RKO (cell line): ENCODE results near the gene CTCF.
"Not testable (repeated sequence)": the region's sequence is repeated elsewhere in the genome, so short reads cannot be mapped to it uniquely, and the experiment has no call there.

Source experiments
- DNase-seq: peaks from one replicate; pipeline ENCODE4 v3.0.0-alpha.2; 2016; ENCODE audit warnings: low spot score

CTCF gene

GRCh38 chr16:67533987-67534386 is 28.3 kb upstream of the CTCF start:
- DNase-seq, result not testable (repeated sequence)

DNA sequence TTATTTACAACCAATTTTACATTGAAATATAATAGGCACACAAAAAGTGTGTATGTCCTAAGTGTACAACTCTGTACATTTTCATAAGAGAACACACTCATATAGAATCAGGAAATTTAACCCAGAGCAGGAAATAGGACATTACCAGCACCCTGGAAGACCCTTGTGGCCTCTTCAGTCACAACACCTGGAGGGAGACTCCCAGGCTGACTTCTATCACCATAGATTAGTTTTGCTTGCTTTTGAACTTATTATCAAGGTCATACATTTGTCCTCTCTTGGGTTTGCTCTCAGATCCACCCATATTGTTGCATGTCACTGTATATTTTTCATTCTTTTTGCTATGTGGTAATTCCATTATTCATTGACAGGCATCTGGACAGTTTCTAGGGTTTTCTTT is 27.9 kb upstream of the CTCF start:
- DNase-seq, result no peak

- DNase-seq, result no peak
Measured at GRCh38 chr16:67535201-67535600, 27.1 kb upstream of the CTCF start.

DNA sequence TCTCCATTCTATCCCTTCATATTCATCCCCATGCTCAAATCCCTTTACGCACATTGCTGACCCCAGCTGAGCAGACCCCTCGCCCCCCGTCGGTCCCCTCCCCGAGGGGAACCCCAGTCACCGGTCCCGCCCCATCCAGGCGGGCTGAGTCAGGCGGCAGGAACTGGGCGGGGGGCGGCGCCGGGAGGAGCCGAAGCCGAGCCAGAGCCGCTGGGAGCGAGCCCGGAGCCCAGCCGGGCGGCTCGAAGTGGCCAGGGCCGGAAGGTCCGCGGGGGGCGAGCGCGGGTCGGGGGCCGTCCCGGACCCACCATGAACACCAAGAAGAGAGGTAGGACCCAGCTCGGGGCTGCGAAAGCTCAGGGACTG is 25.1 kb upstream of the CTCF start:
- no peak for DNase-seq

GRCh38 chr16:67537636-67538591 is 24.4 kb upstream of the CTCF start:
- DNase-seq, result no peak

DNA sequence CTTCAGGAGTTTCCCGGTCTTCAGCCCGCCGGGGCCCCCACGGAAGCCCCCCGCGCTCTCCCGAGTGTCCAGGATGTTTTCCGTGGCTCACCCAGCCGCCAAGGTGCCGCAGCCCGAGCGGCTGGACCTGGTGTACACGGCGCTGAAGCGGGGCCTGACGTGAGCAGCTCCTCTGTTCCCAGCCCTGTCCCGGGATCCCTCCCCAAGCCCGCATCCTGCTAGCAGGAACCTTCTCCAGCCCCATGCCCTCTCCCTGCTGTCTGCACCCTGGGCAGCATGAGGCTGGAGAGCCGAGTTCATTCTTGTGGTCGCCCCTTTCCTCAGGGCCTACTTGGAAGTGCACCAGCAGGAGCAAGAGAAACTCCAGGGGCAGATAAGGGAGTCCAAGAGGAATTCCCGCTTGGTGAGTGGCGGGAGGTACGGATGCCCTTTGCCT is 23.6 kb upstream of the CTCF start:
- DNase-seq, result no peak

- DNase-seq, result no peak
Measured at GRCh38 chr16:67539271-67539670, 23.1 kb upstream of the CTCF start.

DNA sequence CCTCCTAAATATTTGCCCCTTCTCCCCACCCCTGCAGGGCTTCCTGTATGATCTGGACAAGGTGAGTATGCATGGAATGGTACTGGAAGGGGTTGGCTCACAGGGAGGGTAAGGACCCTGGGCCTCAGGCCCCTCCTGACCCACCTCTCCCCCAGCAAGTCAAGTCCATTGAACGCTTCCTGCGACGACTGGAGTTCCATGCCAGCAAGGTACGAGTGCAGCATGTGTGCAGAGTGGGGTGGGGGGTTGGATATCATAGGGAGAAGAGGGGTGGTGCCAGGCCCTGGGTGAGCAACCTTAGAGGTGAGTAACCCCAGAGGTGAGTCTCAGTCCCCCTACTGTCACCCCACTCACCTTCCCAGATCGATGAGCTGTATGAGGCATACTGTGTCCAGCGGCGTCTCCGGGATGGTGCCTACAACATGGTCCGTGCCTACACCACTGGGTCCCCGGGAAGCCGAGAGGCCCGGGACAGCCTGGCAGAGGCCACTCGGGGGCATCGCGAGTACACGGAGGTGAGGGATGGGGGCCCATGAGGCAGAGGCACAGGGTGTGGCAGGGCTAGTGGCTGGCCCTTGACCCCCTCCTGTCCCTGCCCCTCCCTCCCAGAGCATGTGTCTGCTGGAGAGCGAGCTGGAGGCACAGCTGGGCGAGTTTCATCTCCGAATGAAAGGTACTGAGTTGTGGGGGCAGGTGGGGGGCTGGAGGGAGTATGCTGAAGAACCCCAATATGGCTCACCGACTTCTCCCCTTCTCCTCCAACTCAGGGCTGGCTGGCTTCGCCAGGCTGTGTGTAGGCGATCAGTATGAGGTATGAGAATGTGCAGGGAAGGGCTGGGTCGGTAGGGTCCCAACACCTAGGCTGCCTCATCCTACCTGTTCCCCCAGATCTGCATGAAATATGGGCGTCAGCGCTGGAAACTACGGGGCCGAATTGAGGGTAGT is 22.4 kb upstream of the CTCF start:
- DNase-seq, result no peak

DNA sequence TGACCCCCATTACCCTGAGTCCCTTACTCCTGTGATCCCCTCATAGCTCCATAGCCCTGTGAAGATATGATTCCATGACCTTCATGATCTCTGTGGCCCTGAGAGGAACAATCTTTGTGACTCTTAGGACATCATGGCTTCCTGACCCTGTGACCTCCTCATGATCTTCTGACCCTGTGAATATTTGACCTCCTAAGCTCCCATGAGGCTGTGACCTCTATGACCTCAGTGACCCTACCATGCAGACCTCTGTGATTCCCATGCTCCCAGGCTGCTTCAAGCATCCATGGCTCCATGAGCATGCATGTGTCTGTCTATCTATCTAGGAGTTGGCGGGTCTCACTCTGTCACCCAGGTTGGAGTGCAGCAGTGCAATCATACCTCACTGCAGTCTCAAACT is 21.6 kb upstream of the CTCF start:
- no peak for DNase-seq

DNA sequence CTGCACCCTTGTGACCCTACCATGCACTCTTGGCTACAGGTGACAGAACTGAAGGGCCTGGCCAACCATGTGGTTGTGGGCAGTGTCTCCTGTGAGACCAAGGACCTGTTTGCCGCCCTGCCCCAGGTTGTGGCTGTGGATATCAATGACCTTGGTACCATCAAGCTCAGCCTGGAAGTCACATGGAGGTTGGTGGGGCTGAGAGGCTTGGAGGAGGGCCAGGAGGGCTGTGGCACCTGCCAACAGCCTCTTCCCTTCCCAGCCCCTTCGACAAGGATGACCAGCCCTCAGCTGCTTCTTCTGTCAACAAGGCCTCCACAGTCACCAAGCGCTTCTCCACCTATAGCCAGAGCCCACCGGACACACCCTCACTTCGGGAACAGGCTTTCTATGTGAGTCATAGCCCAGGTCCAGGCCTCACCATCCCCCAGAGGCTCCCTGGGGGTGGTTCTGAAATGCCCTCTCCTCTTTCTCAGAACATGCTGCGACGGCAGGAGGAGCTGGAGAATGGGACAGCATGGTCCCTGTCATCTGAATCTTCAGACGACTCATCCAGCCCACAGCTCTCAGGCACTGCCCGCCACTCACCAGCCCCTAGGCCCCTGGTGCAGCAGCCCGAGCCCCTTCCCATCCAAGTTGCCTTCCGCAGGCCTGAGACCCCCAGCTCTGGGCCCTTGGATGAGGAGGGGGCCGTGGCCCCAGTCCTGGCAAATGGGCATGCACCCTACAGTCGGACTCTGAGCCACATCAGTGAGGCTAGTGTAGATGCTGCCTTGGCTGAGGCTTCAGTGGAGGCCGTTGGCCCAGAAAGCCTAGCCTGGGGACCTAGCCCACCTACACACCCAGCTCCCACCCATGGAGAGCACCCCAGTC is 20.7 kb upstream of the CTCF start:
- no peak for DNase-seq

- peak; percentile 52 for DNase-seq
Measured at GRCh38 chr16:67542464-67542863, 19.9 kb upstream of the CTCF start.

DNA sequence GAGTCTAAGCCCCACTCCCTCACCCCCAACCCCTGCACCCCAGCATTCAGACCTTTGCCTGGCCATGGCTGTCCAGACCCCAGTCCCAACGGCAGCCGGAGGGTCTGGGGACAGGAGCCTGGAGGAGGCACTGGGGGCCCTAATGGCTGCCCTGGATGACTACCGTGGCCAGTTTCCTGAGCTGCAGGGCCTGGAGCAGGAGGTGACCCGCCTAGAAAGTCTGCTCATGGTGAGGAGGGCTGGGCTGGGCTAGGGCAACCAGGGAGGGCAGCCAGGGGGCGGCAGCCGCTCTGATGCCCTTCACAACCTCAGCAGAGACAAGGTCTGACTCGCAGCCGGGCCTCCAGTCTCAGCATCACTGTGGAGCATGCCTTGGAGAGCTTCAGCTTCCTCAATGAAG is 19.3 kb upstream of the CTCF start:
- DNase-seq, result no peak

- DNase-seq, result no peak
Measured at GRCh38 chr16:67543582-67543981, 18.7 kb upstream of the CTCF start.

- no peak for DNase-seq
Measured at GRCh38 chr16:67544329-67544841, 17.9 kb upstream of the CTCF start.

DNA sequence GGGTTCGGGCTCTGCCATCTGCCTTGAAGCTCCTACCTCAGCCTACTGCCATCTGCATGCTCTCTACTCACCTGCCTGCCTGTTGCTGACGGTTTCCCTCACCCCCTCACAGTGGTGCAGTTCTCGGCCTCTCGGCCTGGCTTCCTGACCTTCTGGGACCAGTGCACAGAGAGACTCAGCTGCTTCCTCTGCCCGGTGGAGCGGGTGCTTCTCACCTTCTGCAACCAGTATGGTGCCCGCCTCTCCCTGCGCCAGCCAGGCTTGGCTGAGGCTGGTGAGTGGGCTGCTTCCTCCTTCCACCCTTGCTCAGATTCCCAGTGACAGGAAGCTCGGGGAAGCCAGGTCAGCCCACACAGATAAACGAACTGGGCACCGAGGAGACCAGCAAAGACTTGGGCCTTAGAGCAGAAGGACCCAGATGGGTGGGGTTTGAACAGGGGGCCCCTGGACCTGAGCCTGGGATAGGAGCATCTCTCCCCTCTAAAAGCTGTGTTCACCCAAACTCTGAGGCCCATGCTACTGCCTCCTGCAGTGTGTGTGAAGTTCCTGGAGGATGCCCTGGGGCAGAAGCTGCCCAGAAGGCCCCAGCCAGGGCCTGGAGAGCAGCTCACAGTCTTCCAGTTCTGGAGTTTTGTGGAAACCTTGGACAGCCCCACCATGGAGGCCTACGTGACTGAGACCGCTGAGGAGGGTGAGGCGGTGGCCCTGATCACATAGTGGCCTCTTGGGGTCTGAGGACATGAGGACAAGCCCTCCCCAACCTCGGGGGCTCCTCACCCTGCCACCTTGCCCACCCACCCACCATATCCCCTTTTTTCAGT is 17.3 kb upstream of the CTCF start:
- no peak for DNase-seq

DNA sequence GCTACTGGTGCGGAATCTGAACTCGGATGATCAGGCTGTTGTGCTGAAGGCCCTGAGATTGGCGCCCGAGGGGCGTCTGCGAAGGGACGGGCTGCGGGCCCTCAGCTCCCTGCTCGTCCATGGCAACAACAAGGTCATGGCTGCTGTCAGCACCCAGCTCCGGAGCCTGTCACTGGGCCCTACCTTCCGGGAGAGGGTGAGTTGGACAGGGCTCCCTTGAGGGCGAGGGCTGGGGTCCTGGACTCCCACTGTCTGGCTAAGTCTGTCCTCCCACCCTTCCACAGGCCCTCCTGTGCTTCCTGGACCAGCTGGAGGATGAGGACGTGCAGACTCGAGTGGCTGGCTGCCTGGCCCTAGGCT is 16.7 kb upstream of the CTCF start:
- no peak for DNase-seq

DNA sequence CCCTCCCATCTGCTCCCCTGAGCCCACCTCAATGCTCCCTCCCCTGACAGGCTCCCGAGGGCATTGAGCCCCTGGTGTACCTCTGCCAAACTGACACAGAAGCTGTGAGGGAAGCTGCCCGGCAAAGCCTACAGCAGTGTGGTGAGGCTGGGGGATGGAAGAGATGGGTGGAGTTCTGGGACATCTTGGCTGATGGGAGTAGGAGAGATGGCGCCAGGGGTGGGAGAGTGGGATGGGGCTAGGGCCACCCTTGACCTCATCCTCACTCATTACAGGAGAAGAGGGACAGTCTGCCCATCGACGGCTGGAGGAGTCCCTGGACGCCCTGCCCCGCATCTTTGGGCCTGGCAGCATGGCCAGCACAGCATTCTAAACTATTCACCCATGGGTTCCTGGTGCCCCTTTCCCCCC is 16.2 kb upstream of the CTCF start:
- DNase-seq, result no peak

DNA sequence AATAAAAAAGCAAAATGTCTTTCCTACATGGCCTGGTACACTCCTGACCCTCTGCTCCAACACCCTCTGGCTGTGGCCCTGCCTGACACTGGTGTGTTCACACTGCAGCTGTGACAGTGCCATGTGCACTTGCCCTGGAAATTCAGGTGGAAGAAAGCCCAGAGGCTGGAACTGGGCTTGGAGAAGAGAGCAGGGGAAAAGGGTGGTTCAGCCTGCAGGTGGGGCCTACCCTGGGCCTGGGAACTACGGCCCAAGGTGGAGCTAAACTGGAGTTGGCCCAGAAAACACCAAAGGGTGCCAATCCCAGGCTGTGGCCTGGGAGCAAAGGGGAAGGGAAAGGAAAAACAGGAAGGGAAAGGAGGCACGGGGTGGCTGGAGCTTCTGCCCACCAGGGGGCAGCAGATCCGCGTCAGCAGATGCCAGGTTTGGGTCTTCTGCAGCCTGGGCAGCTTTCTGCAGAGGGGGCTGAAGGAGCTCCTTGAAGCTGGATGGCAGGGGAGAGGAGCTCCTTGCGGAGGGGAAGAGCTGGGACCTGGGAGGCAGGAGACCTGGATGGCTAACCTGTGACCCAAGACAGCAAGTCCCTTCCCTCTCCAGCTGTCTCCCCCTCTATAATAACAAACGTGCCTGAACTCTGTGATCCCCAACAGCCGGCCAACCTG is 15.4 kb upstream of the CTCF start:
- peak; percentile 62 for DNase-seq

DNA sequence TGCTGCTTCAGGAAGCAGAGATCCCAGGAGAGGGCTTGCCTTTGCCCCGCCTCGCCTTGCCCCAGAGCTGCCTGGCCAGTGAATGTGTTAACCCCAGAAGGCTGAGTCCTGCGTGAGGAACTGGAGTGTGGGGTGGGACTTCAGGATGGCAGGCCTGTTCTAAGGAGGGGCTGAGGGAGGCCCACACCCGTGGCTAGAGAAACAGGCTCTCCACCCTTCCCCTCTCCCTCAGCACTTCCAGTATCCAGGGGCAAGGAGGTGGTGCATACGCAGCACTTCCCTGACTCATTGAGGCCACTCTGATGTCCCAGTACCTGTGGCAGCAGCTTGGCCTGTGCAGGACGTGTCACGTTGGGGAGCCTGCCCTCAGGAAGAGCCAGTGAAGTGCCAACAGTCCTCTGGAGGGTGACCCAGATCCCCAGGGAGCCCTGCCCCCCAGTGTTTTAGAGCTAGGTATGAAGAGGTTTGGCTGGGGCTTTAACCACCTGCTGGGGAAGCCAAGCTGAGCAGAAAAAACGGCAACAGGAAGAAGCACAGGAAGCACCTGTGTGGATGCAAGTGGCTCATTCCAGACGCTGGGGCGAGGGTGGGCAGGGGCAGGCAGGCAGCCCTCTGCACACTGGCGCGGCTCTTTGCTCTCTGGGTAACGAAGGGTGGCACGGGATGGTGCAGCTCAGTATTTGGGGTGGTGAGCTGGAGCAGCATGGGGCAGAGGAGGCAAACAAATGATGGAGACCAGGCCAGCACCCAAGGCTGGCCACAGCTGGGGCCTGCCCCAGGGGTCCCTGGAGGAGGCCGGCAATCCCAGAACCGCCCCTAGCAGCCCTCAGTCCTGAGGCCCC is 14.7 kb upstream of the CTCF start:
- DNase-seq, result no peak
